ENCODE measurements around the gene UGT1A1.

The UGT1A1 gene

DNA sequence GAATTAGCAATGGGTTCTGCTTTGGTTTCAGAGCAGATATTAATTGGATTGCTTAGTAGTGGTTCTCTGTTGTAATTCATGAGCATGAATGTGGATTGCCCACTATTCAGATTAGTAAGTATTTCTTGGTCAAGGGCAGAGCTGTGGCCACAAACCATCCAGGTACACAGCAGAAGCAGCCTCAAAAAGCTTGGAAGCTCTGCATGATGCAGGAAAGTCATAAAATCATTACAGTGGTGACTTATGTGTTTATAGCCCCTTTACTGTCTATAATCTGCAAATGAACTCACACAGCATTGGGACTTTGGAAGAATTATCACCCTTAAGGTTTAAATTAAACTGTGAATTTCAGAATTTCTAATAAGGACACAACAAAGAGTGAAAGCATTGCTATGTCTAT is 1.9 kb upstream of the UGT1A1 start:
- no peak for DNase-seq (ENCODE audit: low read depth in 2 of 2)

- DNase-seq (ENCODE audit: low read depth in 2 of 2) = no peak
Measured at GRCh38 chr2:233758849-233759248, 1.2 kb upstream of the UGT1A1 start.

GRCh38 chr2:233761040-233761769 is 1.1 kb downstream of the UGT1A1 start:
- no peak for DNase-seq (ENCODE audit: low read depth in 2 of 2)

DNA sequence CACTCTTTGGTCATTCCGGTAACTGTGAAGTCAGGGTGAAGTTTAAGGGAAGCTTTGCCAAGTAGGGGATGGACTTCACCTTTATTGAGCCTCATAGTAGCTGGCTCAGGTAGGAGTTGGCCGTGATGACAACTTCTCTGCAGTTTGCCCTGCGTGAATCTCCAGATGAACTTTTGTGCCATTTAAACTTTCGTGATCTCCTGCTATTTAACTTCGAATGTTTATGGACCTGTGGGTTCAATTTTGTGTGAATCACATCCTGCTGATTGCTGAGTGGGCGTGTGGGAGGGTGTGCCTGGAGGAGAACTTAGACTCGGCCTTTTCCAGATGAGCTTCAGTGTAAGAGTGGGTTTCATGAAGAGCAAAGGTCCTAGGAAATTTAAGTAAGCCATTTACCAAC is 4.2 kb downstream of the UGT1A1 start:
- DNase-seq (ENCODE audit: low read depth in 2 of 2) = no peak

GRCh38 chr2:233764761-233765160 is 4.7 kb downstream of the UGT1A1 start:
- no peak for DNase-seq (ENCODE audit: low read depth in 2 of 2)

- DNase-seq (ENCODE audit: low read depth in 2 of 2) = no peak
Measured at GRCh38 chr2:233766416-233766815, 6.3 kb downstream of the UGT1A1 start.

- DNase-seq (ENCODE audit: low read depth in 2 of 2) = no peak
Measured at GRCh38 chr2:233768076-233768475, 8.0 kb downstream of the UGT1A1 start.

DNA sequence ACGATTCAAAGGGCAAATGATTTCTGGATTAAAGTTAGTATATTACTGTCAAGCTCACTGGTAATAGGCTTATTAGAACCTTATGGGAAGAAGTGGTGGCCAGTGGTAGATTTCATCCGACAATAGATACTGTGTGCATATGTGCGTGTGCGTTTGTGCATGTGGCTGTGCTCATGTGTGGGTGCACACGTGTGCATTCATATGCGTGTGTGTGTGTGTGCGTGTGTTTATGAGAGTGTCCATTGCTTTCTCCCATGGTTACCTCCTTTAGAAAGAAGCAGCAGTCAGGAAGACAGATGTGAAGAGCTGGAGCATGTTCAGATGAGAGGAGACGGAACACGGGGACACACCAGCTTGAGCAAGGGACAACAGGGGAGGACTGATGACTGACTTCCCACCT is 9.2 kb downstream of the UGT1A1 start:
- DNase-seq (ENCODE audit: low read depth in 2 of 2) = no peak

GRCh38 chr2:233772153-233772552 is 12.1 kb downstream of the UGT1A1 start:
- no peak for DNase-seq (ENCODE audit: low read depth in 2 of 2)

DNA sequence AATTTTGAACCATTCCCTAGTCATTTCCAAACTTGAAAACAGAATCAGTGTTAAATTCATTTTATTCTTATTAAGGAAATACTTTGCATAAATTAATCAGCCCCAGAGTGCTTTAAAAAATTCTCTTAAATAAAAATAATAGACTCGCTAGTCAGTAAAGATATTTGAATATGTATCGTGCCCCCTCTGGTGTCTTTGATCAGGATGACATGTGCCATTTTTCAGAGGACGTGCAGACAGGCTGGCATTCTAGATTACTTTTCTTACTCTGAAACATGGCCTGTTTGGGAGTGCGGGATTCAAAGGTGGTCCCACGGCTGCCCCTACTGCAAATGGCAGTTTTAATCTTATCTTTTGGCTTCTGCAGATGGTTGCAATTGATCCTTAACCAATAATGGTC is 12.5 kb downstream of the UGT1A1 start:
- no peak for DNase-seq (ENCODE audit: low read depth in 2 of 2)

GRCh38 chr2:233773854-233774253 is 13.8 kb downstream of the UGT1A1 start:
- no peak for DNase-seq (ENCODE audit: low read depth in 2 of 2)

GRCh38 chr2:233775414-233775813 is 15.3 kb downstream of the UGT1A1 start:
- DNase-seq (ENCODE audit: low read depth in 2 of 2) = no peak

DNA sequence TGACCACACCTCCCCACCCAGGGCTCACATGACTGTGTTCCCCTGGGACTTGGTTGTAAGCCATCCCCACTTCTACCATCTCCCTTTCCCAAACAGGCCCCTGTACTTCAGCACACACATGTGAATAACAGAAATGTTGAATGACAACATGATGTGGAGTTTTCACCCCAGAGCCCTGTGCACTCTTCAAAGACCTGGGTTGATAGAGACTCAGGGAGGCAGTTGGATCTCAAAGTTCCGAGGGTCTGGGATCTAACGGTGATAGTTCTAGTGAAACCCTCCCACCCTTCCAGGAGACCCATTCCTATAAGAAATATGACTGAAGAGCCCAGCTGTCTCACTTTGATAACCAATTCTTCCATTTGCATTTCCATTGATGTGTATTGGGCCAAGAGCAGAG is 18.0 kb downstream of the UGT1A1 start, which contains the start of gene MROH2A:
TSS of gene MROH2A (plus strand) at position 301 of the 400 bp plus-strand sequence. CDS start 1,029 bp downstream, outside the sequence.
- no peak for DNase-seq (ENCODE audit: low read depth in 2 of 2)

DNA sequence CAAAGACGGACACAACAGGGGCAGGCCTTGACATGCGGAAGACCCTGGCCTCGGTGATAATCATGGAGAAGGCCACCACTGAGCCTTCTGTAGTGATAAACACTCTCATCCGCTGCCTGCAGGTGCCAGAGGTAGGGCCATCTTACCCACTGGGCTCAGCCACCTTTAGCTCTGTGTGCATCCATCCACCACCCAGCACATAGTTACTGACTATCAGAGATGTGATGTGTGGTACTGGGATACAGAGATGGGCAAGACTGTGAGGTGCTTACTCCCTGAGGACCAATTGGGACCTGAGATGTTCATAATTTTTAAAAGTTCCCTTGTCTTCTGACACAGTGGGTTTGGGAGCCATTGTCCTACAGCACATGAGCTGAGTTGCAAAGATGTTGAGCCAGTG is 19.7 kb downstream of the UGT1A1 start:
- DNase-seq (ENCODE audit: low read depth in 2 of 2) = no peak

DNA sequence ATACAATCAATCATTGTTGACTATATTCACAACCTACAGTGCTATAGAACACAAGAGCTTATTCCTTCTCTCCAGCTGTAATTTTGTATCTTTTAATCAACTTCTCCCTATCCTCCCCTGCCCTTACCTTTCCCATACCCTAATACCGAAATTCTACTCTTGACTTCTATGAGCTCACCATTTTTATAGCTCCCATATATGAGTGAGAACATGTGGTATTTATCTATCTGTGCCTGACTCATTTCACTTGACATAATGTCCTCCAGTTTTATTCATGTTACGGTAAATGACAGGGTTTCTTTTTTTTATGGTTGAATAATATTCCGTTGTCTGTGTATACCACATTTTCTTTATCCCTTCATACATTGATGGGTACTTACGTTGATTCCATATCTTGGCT is 20.7 kb downstream of the UGT1A1 start:
- no peak for DNase-seq (ENCODE audit: low read depth in 2 of 2)

GRCh38 chr2:233789554-233789953 is 29.5 kb downstream of the UGT1A1 start:
- no peak for DNase-seq (ENCODE audit: low read depth in 2 of 2)

DNA sequence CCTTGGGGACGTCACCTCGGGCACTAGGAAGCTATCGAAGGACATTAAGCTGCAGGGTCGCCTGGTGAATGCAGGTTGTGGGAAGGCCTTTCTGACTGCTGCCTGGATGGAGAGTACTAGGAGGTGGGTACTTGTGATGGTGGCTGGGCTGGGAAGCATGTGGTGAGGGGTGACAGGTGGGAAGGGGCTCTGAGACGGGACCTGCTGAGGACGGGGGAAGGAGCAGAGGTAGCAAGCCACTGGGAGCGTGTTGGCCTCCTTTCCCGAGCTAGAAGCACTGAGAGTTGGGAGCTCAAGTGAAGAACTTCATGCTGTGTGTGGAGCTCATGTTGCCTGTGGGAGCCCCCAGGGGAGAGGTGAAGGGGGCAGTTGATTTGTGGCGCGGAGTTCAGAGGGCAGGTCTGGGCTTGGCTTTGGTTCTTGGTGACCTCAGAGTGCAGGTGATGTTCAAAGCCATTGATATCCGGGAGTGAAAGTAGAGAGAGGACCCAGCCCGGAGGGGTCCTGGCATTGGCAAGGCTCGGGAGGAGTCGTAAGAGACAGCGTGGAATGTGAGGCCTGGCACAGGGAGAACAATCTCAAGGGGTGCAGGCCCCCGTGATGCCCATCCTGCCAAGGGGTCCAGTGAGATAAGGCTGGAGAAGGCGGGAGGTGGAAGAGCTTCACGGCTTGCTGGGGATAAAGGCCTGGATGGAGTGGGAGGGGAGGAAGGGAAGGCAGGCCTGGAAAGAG is 31.2 kb downstream of the UGT1A1 start:
- DNase-seq (ENCODE audit: low read depth in 2 of 2) = no peak

DNA sequence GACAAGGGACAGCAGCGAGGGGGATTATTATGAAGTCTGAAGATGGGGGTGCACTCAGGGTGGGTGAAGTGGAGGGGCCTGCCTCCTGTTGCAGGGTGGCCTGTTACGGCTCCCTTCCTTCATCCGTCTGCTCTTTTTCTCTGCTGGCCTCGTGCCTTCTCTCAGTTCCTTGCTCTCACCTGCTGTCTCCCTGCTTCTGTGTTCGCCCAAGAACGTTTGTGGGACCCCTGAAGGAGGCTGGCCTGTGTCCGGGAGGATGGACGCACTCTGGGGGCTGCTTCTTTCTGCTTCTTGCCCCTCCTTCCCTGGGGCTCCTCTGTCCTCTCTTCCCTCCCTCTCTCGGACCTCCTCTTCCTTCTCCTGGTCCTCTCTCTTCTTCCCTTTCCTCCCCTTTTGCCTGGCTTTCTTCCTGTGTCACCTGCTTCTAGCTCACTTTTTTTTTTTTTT is 31.8 kb downstream of the UGT1A1 start:
- DNase-seq (ENCODE audit: low read depth in 2 of 2) = no peak

- DNase-seq (ENCODE audit: low read depth in 2 of 2) = no peak
Measured at GRCh38 chr2:233792720-233793119, 32.6 kb downstream of the UGT1A1 start.

DNA sequence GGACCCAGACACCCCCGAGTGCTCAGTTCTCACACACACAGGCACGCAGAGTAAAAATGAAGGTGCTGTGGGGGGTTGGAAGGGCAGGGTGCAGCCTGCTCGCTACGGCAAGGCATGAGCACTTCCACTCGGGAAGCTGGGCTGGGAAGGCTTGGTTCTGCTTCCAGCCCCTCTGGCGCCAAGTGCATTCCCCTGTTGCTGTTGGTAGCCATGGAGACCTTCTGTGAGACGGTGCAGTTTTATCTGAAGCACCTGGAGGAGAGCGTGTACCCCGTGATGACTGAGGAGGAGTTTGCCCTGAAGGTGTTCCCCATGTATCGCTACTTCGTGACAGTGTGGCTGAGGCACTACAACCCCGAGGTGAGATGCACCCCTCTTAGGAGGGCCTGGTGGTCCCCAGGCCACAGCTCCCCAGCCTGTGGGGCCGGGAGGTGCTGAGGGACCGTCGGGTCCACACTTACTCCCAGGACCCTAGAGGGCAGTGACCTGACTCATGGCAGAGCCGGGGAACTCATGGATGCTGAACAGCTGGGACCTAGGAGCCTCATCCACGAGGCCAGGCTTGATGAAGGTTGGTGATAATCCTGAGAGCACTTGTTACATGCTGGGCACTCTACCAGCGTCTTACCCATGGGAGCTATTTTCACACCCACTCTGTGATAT is 33.5 kb downstream of the UGT1A1 start:
- no peak for DNase-seq (ENCODE audit: low read depth in 2 of 2)

DNA sequence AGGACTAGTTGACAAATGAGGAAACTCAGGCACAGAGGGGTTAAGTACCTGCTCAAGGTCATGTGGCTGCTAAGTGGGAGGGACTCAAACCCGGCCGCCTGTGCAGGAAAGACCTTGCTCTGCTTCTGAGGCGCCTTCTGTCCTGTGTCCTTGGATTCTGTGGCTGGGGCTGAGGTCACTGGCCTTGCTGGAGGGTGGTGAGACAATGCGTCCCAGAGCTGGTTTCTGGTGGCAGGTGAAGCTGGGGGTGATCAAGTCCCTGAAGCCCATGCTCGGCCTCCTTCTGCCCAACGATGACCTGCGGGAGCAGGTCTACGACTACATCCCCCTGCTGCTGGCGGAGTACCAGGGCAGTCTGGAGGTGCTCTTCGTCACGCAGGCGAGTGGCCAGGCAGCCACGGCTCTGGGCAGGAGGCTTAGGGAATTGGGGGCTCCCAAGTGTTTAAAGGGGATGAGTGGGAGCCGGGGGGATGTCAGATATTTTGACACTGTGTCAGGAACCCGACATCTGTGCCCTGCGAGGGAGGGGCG is 34.1 kb downstream of the UGT1A1 start:
- no peak for DNase-seq (ENCODE audit: low read depth in 2 of 2)

DNA sequence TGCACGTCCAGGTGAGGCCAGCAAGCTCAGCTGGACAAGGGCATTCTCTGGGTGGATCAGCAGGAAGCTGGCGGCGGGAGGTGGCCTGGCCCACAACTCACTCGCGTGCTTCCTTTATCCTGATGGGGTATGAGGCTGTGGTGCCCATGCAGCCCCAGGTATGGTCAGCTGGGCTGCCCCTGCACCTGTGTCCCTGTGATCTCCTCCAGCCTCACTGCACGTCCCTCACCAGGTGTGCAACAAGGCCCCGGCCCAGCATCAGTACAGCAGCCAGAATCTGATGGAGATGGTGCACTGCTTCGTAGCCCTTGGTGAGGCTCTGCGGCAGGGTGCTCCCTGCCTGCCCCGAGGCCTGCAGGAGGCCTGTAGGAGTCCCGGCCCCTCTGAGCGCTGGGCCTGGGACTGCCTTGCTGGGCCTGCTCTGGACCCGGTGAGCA is 35.7 kb downstream of the UGT1A1 start:
- DNase-seq (ENCODE audit: low read depth in 2 of 2) = no peak

Data from stimulated activated CD4-positive, alpha-beta T cell treated with anti-CD3 and anti-CD28 coated beads, Interleukin-12 subunit alpha, Interleukin-12 subunit beta, amount 100 ng/mL, for 24 hours (primary cell).